ENCODE data around the gene ACBD7. TPM values are rescaled to one million over a fixed set of nuclear protein-coding genes. Genes with fewer than 3 reads are reported as not detected.

The ACBD7 gene
- total and polyA plus RNA-seq, 9 of the 15 experiments (the other 6 are each of a cell fraction or from before 2014, with no cell fraction given) = 0.21 to 3.2 (median 0.84) TPM

DNA sequence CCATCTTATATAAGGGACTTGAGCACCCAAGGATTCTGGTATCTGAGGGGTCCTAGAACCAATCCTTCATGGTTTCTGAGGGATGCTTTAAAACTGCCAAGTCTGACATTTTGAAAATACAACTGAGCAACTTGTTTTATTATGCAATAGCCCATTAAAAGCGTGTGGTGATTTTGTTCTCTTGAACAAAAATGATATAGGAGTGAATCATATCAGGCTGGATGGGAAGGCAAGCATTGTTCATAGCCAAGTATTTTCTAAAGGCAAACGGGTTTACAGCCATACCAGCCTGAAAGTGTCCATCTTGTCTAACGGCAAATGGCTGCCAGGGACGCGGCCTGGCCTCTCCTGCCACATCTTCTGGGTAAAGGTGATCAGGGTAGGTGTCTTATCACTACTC, 31.9 kb upstream of the ACBD7 start:
- Histone ChIP-seq H3K27me3 (ENCODE audit: control insufficient read depth in 2 of 2, insufficient read depth in 2 of 2, low read length in 2 of 2) (no peaks in the 10 kb centered on the region), H3K9ac (ENCODE audit: insufficient read depth in 1 of 2, low read depth in 2 of 2, low read length in 2 of 2) (no peak overlapping the region), H4K20me1 (replicated peaks; ENCODE audit: control insufficient read depth, insufficient read depth, low read length) (no peaks in the 10 kb centered on the region), H3K36me3 (ENCODE audit: control insufficient read depth, insufficient read depth, low read length) (peaks cover 10% of the 10 kb centered on the region; the same call in 2 of the 3 replicates), H3K79me2 (ENCODE audit: control insufficient read depth, insufficient read depth, low read length) (no peaks in the 10 kb centered on the region), H3K9me1 (ENCODE audit: control insufficient read depth, insufficient read depth, low read length) (no peaks in the 10 kb centered on the region), H3K4me2 (ENCODE audit: insufficient read depth, low read length) (no peak overlapping the region), H3K4me3 (no peak overlapping the region), H2AFZ (ENCODE audit: low read depth, low read length) (no peak overlapping the region), H3K4me1 (replicated peaks in 1 of 2; ENCODE audit: control insufficient read depth in 2 of 2, insufficient read depth in 2 of 2, low read length in 2 of 2) (no peaks in the 10 kb centered on the region), H3K9me3 (replicated peaks; ENCODE audit: control insufficient read depth, insufficient read depth, low read depth, low read length) (no peaks in the 10 kb centered on the region), H3K27ac (ENCODE audit: extremely low read depth, low read depth, low read length) (no peak overlapping the region)
- ChIA-PET CTCF (ENCODE audit: low intra/inter-chr PET ratio) (no interaction called here), POLR2A (no interaction called here)
- TF ChIP-seq SIRT6 (IDR thresholded peaks at IDR 0.05; ENCODE audit: low read depth, low read length) (no peak), SAFB (IDR thresholded peaks at IDR 0.05; ENCODE audit: borderline replicate concordance, low read depth, low read length) (no peak), RAD51 (IDR thresholded peaks at IDR 0.05; ENCODE audit: borderline replicate concordance, low read depth) (no peak), FIP1L1 (IDR thresholded peaks at IDR 0.05; ENCODE audit: low read depth, low read length, poor library complexity, severe bottlenecking) (no peak), GATAD2B (IDR thresholded peaks at IDR 0.05; ENCODE audit: borderline replicate concordance) (no peak), YY1 (IDR thresholded peaks at IDR 0.05; ENCODE audit: borderline replicate concordance in 1 of 3, control insufficient read depth in 1 of 3, extremely low read depth in 1 of 3, insufficient read depth in 3 of 3, insufficient read length in 1 of 3, insufficient replicate concordance in 2 of 3, low read depth in 1 of 3, low read length in 2 of 3) (no peak), BCL6 (CRISPR knock-in tag; IDR thresholded peaks at IDR 0.05) (no peak), ZNF444 (CRISPR knock-in tag; IDR thresholded peaks at IDR 0.05) (no peak), SLC30A9 (CRISPR knock-in tag; IDR thresholded peaks at IDR 0.05) (no peak), ZNF57 (CRISPR knock-in tag; IDR thresholded peaks at IDR 0.05) (no peak), ZNF3 (CRISPR knock-in tag; IDR thresholded peaks at IDR 0.05) (no peak), ZNF212 (CRISPR knock-in tag; IDR thresholded peaks at IDR 0.05) (no peak), EHMT2 (IDR thresholded peaks at IDR 0.05) (no peak), COPS2 (conservative IDR thresholded peaks at IDR 0.05) (no peak), SMAD4 (CRISPR knock-in tag; conservative IDR thresholded peaks at IDR 0.05) (no peak), KAT7 (CRISPR knock-in tag; IDR thresholded peaks at IDR 0.05; ENCODE audit: borderline replicate concordance) (no peak)
- TF ChIP-seq, protein P1, sequence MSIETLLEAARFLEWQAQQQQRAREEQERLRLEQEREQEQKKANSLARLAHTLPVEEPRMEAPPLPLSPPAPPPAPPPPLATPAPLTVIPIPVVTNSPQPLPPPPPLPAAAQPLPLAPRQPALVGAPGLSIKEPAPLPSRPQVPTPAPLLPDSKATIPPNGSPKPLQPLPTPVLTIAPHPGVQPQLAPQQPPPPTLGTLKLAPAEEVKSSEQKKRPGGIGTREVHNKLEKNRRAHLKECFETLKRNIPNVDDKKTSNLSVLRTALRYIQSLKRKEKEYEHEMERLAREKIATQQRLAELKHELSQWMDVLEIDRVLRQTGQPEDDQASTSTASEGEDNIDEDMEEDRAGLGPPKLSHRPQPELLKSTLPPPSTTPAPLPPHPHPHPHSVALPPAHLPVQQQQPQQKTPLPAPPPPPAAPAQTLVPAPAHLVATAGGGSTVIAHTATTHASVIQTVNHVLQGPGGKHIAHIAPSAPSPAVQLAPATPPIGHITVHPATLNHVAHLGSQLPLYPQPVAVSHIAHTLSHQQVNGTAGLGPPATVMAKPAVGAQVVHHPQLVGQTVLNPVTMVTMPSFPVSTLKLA (conservative IDR thresholded peaks at IDR 0.05) = no peak
- no peak for FAIRE-seq
- DNase-seq (ENCODE audit: extremely low read depth in 1 of 4, low spot score in 3 of 4) = no peak
- BruUV-seq (replicated peaks) = no TSS peak
- ATAC-seq = no peak
- in situ Hi-C loops (cut with MboI) (no loop called here), intact Hi-C loops (cut with micrococcal nuclease) (no loop called here)
- 73% methylated on average over 5 of the region's 5 CpGs for whole genome bisulfite sequencing (ENCODE audit: insufficient coverage, low coverage, missing lambda C conversion rate)
